ENCODE results near the gene EXOC4.

The EXOC4 gene

DNA sequence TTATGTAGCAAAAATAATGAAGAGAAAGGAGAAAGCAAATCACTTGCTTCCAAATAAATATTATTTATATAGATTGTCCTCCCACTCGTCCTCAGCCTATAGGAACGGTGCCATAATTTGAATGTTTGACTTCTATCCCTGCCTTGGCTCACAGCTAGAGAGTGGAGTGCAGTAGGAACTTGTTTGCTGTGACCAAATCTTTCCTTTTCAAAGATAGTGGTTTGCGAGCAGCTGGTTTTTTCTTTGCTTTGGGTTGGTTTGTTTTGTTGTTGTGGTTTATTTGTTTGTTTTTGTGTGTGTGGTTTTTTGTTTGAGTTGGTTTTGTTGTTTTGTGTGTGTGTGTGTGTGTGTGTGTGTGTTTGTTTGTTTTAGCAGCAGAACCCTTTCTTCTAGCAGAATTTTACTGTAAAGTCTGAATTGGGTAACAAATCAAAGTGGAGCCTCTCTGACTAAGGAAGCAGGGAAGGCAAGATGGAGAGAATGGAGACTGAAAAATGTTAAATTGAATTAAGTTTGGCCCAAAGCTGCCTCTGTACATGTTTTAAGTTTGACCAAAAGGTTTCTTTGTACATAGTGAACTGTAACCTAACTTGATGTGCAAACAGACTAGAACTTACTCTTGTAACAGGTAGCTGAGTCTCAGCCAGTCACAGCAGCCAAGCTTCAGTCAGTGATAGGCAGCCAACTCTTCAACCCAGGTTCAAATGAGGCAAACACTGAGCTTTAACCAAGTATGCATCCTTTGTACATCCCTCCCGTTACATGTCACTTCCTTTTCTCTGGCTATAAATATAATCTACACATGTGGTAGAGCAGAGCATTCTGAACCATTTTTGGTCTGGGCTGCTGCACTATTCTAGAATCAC lies 724.8 kb downstream of the EXOC4 start:
- no peak overlapping the region for H3K4me3 ChIP-seq (ENCODE audit: low read depth, low read length)
- TF ChIP-seq, protein P1, sequence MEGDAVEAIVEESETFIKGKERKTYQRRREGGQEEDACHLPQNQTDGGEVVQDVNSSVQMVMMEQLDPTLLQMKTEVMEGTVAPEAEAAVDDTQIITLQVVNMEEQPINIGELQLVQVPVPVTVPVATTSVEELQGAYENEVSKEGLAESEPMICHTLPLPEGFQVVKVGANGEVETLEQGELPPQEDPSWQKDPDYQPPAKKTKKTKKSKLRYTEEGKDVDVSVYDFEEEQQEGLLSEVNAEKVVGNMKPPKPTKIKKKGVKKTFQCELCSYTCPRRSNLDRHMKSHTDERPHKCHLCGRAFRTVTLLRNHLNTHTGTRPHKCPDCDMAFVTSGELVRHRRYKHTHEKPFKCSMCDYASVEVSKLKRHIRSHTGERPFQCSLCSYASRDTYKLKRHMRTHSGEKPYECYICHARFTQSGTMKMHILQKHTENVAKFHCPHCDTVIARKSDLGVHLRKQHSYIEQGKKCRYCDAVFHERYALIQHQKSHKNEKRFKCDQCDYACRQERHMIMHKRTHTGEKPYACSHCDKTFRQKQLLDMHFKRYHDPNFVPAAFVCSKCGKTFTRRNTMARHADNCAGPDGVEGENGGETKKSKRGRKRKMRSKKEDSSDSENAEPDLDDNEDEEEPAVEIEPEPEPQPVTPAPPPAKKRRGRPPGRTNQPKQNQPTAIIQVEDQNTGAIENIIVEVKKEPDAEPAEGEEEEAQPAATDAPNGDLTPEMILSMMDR (IDR thresholded peaks at IDR 0.05; ENCODE audit: low read depth, low read length, missing control alignments) = no peak
- DNase-seq (ENCODE audit: low read depth) = no peak

DNA sequence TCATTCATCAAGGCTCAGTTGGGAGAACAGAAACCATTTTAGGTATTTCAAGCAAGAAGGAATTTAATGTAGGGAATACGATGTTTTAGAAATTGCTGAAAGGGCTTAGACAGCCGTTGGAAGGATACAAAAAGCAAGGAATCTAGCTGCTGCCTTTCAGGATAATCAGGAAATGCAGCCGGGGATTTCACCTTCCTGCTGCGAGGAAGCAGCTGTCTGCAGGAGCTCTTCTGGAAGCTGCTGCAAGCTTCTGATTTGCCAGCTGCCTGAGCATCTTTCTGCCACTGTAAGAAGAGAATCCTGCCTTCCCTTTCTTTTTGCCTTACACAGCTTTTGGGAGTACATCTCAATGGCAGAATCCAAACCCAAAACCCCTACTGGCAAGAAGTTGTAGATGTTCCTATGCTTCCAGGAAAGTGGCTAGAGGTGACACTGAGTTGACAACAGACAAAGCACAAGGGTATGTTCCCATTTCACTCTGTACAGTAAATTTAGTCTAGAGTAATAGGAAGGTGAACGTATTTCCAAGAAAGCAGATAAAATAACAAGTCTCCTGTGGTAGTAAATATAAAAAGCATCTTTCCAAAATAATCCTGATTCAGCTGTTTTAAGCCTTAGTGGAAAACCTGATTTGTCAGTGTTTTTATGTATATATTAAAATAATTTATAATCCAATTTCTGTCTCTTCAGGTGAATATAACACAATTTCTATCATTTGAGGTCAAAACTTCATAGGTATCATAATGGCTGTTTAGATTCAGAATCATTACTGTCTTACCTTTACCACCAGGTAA lies 725.8 kb downstream of the EXOC4 start:
- TF ChIP-seq, protein P1 (IDR thresholded peaks at IDR 0.05; ENCODE audit: low read depth, low read length, missing control alignments) = no peak
- DNase-seq (ENCODE audit: low read depth) = no peak
- no peak overlapping the region for H3K4me3 ChIP-seq (ENCODE audit: low read depth, low read length)

DNA sequence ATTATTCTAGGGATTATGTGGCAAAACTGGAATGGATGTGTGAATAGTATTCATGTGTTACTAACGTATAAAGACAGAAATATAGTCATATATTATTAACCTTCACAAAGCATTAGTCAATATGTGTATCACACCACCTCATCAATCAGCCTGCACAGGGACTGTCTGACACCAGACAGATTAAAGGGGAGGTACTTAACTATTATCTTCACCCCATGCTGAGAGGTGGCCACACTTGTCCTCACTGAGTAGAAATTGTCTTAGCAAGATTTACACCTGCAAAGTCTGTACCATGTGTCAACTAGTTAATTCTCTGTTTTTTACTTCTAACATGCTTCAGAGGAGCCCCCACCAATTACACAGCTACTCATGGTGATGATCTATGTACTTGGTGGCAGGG lies 727.9 kb downstream of the EXOC4 start:
- TF ChIP-seq, protein P1 (IDR thresholded peaks at IDR 0.05; ENCODE audit: low read depth, low read length, missing control alignments) = no peak
- no peak for DNase-seq (ENCODE audit: low read depth)
- no peak overlapping the region for H3K4me3 ChIP-seq (ENCODE audit: low read depth, low read length)

DNA sequence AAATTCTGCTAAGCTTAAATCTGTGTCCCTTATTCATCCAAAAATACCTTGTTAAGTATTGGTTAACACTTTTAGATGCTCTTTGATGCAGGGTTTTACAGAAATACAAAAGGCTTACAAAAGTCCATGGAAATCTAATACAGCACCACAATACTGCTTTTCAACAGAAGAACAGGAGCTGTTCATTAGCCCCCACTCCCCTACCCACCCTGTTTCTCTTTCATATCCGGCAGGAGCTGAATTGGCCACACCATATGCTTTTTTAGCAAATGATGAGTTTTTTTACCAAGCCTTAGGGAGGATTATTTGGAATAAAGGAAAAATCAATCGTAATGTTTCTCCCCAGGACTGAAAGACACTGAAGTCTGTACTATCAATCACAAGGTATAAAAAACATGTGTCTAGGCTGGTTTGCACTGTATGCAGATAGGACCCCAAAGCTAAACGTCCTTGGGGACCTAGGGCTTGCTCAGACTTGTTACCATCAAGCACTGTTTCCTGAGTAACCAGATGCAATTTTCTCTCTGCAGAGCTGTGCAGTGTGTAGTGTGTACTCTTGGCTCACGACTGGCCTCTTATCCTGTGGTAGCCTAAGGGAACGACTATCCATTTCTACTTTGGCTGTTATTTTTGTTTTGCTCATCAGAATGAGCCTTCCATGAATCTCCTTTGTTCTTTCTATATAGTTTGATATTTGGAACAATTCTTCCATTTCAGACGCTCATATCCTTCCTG lies 731.0 kb downstream of the EXOC4 start:
- TF ChIP-seq, protein P1 (IDR thresholded peaks at IDR 0.05; ENCODE audit: low read depth, low read length, missing control alignments) = no peak
- no peak for DNase-seq (ENCODE audit: low read depth)
- H3K4me3 ChIP-seq (ENCODE audit: low read depth, low read length) = no peak overlapping the region

DNA sequence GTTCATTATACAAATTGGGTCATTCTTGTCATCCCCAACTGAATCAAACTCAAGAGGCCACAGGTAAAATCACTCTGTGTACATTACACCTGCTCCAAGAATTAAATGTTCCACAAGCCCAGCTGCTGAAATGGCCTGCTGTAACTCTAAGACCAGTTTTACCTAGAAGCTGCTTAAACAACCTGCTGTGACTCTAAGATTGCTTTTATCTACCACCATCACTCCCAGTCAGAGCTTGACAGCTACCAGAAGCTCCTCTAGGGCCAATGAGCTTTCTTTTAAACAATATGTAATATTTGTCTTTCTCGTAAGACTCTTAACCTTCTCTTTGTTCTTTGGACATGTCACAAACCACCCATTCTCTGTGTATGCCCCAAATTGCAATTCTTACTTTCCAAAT lies 732.4 kb downstream of the EXOC4 start:
- DNase-seq (ENCODE audit: low read depth) = no peak
- no peak overlapping the region for H3K4me3 ChIP-seq (ENCODE audit: low read depth, low read length)
- TF ChIP-seq, protein P1 (IDR thresholded peaks at IDR 0.05; ENCODE audit: low read depth, low read length, missing control alignments) = no peak

DNA sequence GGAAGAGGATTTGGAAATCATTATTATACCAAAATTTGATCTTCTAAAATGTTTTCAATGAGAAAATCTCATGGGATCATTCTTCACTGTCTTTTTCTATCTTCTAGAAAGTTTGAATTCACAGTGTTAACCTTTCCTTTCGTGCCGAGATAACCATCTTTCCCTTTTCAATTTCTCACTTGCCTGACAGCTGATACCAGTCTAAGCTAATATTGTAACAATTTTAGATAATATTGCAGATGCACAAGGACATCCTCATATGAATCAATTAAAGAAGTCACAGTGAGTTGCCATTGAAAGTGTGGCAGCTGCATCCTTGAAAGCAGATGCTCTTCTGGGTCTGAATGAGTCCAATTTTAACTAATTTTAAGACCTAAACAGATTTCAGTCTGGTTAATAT lies 734.7 kb downstream of the EXOC4 start:
- no peak for DNase-seq (ENCODE audit: low read depth)
- TF ChIP-seq, protein P1 (IDR thresholded peaks at IDR 0.05; ENCODE audit: low read depth, low read length, missing control alignments) = no peak

More for the DNA sequence above, 734.7 kb downstream of the EXOC4 start:
- no peak overlapping the region for H3K4me3 ChIP-seq (ENCODE audit: low read depth, low read length)

Data from GM12864 (cell line).